Measurements from ENCODE around the gene SELPLG. TPM values are rescaled to one million over a fixed set of nuclear protein-coding genes. Genes with fewer than 3 reads are reported as not detected.

The SELPLG gene
- total and polyA plus RNA-seq, 2 of the 4 experiments (the other 2 are of a cell fraction), result 3.2 to 10.8 TPM

DNA sequence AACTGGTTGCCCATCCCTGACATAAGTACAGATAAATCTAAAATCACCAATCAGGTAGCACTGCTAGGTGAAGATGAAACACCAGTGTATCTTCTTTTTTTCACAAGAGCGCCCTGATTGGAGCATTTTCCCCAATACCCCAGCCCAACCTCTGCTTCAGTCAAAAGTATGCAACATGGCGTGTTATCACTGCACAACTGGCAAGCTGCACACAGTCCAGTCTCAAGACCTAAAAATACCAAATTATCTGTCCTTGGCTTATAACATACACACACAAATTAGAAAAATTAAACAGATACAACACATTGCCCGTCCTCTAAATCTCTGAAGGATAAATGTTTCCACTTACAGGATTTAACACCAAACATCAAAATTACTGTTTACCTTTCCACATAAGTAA, 20.2 kb upstream of the SELPLG start:
- no peak for ATAC-seq (ENCODE audit: low read depth)

More for the DNA sequence above, 20.2 kb upstream of the SELPLG start:
- Histone ChIP-seq H3K4me3 (ENCODE audit: insufficient read depth, low read depth, low read length) (no peak overlapping the region), H4K5ac (ENCODE audit: low read depth, low read length) (no peak overlapping the region), H3K18ac (ENCODE audit: low read depth, low read length) (no peak overlapping the region), H3K9ac (ENCODE audit: low read depth, low read length) (no peak overlapping the region), H3K27me3 (ENCODE audit: control insufficient read depth, insufficient read depth, low read length) (no peaks in the 10 kb centered on the region), H3K56ac (ENCODE audit: extremely low read depth, insufficient read depth, low read length) (no peak overlapping the region), H2AK9ac (replicated peaks; ENCODE audit: low read depth, low read length, poor library complexity) (no peak overlapping the region), H2BK5ac (ENCODE audit: low read depth, low read length, poor library complexity, severe bottlenecking) (peak overlapping the region; percentile 9), H3K4me1 (ENCODE audit: control insufficient read depth, insufficient read depth, low read length) (peaks cover 9% of the 10 kb centered on the region), H3K79me1 (ENCODE audit: low read depth in 1 of 2, low read length in 2 of 2) (peaks cover 34 to 54% of the 10 kb centered on the region in 2 experiments), H3K9me1 (ENCODE audit: insufficient read depth, low read length) (peaks cover 13% of the 10 kb centered on the region), H4K91ac (ENCODE audit: insufficient read depth, low read depth, low read length) (no peak overlapping the region), H2BK15ac (ENCODE audit: low read depth, low read length) (no peak overlapping the region), H2AK5ac (ENCODE audit: low read depth, low read length) (no peak overlapping the region; the same call in 1 of the 2 replicates), H3K23ac (ENCODE audit: low read depth, low read length) (no peak overlapping the region), H3K36me3 (ENCODE audit: control insufficient read depth, insufficient read depth, low read length) (peaks cover 47% of the 10 kb centered on the region), H2BK20ac (ENCODE audit: low read depth, low read length) (no peak overlapping the region), H4K20me1 (ENCODE audit: insufficient read depth, low read length) (peaks cover 52% of the 10 kb centered on the region), H2AFZ (replicated peaks; ENCODE audit: low read length, poor library complexity) (no peak overlapping the region), H2BK120ac (ENCODE audit: low read depth, low read length) (no peak overlapping the region), H3K14ac (replicated peaks; ENCODE audit: low read depth, low read length) (no peak overlapping the region), H4K8ac (ENCODE audit: low read depth in 2 of 2, low read length in 2 of 2) (no peak overlapping the region), H3K4ac (ENCODE audit: low read depth, low read length) (no peak overlapping the region), H3K27ac (ENCODE audit: insufficient read depth, low read length) (no peak overlapping the region), H3K9me3 (ENCODE audit: control insufficient read depth, insufficient read depth, low read length) (no peaks in the 10 kb centered on the region), H3K4me2 (ENCODE audit: low read depth, low read length) (no peak overlapping the region)
- DNase-seq, result no peak
- in situ Hi-C loops (cut with MboI; ENCODE audit: low sequenced_read_pairs), result no loop called here
- no TSS peak for BruUV-seq (replicated peaks)
- dilution Hi-C loops (cut with HindIII; ENCODE audit: low sequenced_read_pairs, unreplicated experiment), result no loop called here
- WGBS, 2 experiments (ENCODE audit: extremely low coverage in 2 of 2, insufficient read length in 1 of 2), result no CpG with 5 or more reads among the region's 3 CpGs
- TF ChIP-seq CHD1 (IDR thresholded peaks at IDR 0.05; ENCODE audit: low read depth, low read length) (no peak), RCOR1 (IDR thresholded peaks at IDR 0.05; ENCODE audit: insufficient replicate concordance, low read length) (no peak), BHLHE40 (IDR thresholded peaks at IDR 0.05; ENCODE audit: low read depth, low read length) (no peak), FOS (IDR thresholded peaks at IDR 0.05; ENCODE audit: low read depth, low read length) (no peak), MXI1 (IDR thresholded peaks at IDR 0.05; ENCODE audit: borderline replicate concordance, low read depth, low read length) (no peak), NFE2L2 (IDR thresholded peaks at IDR 0.05; ENCODE audit: low read depth, low read length) (no peak), POLR2A (IDR thresholded peaks at IDR 0.05; ENCODE audit: low read depth, low read length) (no peak), RFX5 (IDR thresholded peaks at IDR 0.05; ENCODE audit: low read depth, low read length) (no peak), RAD21 (IDR thresholded peaks at IDR 0.05; ENCODE audit: low read length) (no peak), SMC3 (IDR thresholded peaks at IDR 0.05; ENCODE audit: low read depth, low read length) (no peak), MAFK (IDR thresholded peaks at IDR 0.05; ENCODE audit: low read depth, low read length) (no peak), CEBPB (IDR thresholded peaks at IDR 0.05; ENCODE audit: low read depth, low read length) (no peak), MAZ (IDR thresholded peaks at IDR 0.05; ENCODE audit: borderline replicate concordance, low read depth, low read length) (no peak)
- TF ChIP-seq, protein P1, sequence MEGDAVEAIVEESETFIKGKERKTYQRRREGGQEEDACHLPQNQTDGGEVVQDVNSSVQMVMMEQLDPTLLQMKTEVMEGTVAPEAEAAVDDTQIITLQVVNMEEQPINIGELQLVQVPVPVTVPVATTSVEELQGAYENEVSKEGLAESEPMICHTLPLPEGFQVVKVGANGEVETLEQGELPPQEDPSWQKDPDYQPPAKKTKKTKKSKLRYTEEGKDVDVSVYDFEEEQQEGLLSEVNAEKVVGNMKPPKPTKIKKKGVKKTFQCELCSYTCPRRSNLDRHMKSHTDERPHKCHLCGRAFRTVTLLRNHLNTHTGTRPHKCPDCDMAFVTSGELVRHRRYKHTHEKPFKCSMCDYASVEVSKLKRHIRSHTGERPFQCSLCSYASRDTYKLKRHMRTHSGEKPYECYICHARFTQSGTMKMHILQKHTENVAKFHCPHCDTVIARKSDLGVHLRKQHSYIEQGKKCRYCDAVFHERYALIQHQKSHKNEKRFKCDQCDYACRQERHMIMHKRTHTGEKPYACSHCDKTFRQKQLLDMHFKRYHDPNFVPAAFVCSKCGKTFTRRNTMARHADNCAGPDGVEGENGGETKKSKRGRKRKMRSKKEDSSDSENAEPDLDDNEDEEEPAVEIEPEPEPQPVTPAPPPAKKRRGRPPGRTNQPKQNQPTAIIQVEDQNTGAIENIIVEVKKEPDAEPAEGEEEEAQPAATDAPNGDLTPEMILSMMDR (conservative IDR thresholded peaks at IDR 0.05; ENCODE audit: low read depth, low read length), result no peak
- TF ChIP-seq, protein P2, sequence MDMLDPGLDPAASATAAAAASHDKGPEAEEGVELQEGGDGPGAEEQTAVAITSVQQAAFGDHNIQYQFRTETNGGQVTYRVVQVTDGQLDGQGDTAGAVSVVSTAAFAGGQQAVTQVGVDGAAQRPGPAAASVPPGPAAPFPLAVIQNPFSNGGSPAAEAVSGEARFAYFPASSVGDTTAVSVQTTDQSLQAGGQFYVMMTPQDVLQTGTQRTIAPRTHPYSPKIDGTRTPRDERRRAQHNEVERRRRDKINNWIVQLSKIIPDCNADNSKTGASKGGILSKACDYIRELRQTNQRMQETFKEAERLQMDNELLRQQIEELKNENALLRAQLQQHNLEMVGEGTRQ (IDR thresholded peaks at IDR 0.05; ENCODE audit: low read depth, low read length), result no peak
- TF ChIP-seq, protein P3, sequence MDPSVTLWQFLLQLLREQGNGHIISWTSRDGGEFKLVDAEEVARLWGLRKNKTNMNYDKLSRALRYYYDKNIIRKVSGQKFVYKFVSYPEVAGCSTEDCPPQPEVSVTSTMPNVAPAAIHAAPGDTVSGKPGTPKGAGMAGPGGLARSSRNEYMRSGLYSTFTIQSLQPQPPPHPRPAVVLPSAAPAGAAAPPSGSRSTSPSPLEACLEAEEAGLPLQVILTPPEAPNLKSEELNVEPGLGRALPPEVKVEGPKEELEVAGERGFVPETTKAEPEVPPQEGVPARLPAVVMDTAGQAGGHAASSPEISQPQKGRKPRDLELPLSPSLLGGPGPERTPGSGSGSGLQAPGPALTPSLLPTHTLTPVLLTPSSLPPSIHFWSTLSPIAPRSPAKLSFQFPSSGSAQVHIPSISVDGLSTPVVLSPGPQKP (IDR thresholded peaks at IDR 0.05; ENCODE audit: borderline replicate concordance, low read depth, low read length), result no peak
- CTCF ChIA-PET, result interaction anchor here (1.9 kb wide), 1 partner anchor 11 kb away, joined by 9 read pairs; no protein-coding TSS in a partner anchor
- intact Hi-C loops (cut with micrococcal nuclease), result no loop called here
- POLR2A ChIA-PET (ENCODE audit: unreplicated experiment), result no interaction called here

Measured in IMR-90 (cell line).